ENCODE data around the gene BORCS8.
"Not testable (repeated sequence)": the region's sequence is repeated elsewhere in the genome, so short reads cannot be mapped to it uniquely, and the experiment has no call there.

Gene BORCS8

GRCh38 chr19:19192910-19193423 is 1.0 kb upstream of the BORCS8 start:
- in situ Hi-C loops (cut with HindIII; ENCODE audit: low pct_ligation_motif_present, low pct_unique_long_range_greater_than_20kb, low sequenced_read_pairs): no loop called here
- no peak for DNase-seq

DNA sequence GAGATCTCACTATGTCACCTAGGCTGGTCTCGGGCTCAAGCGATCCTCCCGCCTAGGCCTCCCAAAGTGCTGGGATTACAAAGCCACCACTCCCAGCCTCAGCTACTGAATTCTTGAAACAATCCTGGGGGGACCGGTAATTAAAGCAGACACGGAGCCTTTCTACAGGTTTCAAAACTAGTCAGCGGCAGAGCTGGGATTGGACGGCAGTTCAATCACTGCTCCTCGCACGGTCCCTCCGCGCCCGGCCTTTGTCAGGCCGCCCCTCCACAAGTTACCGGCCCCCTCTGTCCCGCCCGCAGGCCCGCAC is 229 bp downstream of the BORCS8 start:
- no peak for DNase-seq
- in situ Hi-C loops (cut with HindIII; ENCODE audit: low pct_ligation_motif_present, low pct_unique_long_range_greater_than_20kb, low sequenced_read_pairs): no loop called here

DNA sequence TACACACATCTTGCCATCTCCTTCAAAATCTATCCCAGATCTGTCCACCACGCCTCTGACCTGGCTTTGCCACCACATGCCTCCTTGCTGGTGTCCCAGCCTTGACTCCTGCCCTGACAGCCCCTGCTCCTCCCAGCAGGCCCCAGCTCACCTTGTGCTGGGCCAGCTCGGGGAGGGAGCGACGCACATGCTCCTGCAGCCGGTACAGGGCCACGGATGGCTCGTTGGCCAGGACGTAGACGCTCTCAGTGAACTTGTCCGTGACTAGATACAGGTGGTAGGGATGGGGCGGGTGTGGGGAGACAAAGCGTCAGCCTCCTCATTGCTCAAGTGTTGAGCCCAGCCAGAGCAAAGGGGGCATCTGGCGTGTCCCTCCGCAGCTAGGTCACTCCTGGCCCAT is 5.2 kb downstream of the BORCS8 start:
- in situ Hi-C loops (cut with HindIII; ENCODE audit: low pct_ligation_motif_present, low pct_unique_long_range_greater_than_20kb, low sequenced_read_pairs): no loop called here

DNA sequence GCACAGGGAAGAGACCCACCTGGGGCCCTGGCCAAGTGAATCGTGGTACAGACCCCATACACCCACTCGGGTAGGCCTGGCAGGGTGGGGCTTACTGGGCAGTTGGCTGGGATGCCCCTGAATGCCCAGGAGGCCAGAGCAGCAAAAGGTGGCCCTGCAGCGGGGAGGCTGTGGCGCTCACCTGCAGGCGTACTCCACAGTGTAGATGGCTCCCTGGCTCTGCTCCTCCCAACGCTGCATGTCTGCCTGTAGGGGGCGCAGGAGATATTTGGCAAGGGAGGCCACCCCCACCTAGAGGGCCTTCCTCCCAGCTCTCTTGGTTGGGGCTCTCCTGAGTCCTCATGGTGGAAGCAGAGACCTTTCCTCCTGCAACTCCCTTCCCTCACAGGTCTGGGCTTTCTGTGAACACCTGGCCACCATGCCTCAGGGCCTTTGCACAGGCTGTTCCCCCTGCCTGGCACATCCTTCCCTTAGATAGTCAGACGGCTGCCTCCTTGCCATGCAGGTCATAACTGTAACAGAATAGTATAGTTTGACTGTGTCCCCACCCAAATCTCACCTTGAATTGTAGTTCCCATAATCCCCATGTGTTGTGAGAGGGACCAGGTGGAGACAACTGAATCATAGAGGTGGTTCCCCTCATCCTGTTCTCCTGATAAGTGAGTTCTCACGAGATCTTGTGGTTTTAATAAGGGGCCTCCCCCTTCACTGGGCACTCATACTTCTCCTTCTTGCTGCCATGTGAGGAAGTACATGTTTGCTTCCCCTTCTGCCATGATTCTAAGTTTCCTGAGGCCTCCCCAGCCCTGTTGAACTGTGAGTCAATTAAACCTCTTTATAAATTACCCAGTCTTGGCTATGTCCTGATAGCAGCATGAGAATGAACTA is 5.9 kb downstream of the BORCS8 start:
- in situ Hi-C loops (cut with HindIII; ENCODE audit: low pct_ligation_motif_present, low pct_unique_long_range_greater_than_20kb, low sequenced_read_pairs): no loop called here
- DNase-seq: peak; percentile 41

More for the DNA sequence above, 5.2 kb downstream of the BORCS8 start:
- no peak for DNase-seq

DNA sequence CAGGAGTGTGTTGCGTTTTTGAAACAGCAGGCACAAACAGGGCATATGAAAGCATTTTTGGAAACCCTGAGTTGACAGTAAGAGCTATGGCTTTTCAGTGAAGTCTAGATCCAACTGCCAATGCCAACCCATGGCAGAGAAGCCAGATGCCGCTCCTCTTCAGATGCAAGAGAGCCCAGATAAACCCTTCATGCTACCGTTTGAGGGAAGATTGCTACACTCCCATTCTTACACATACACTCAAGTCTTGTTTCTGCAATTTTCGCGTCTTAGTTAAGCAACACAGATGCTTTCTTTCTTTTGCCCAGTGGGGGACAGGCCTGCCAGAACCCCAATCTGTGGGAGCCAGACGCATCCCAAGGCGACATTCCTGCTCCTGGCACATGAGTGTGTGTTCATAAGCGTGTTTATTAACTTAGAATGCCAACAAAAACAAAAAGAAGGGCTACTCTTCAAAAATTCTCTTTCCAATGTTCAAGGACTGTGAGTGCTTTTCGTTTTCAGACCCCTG is 10.4 kb downstream of the BORCS8 start:
- in situ Hi-C loops (cut with HindIII; ENCODE audit: low pct_ligation_motif_present, low pct_unique_long_range_greater_than_20kb, low sequenced_read_pairs): no loop called here
- DNase-seq: no peak

GRCh38 chr19:19179548-19180441 is 12.2 kb downstream of the BORCS8 start:
- peak; percentile 93 for DNase-seq
- in situ Hi-C loops (cut with HindIII; ENCODE audit: low pct_ligation_motif_present, low pct_unique_long_range_greater_than_20kb, low sequenced_read_pairs): no loop called here

GRCh38 chr19:19176950-19177349 is 15.0 kb downstream of the BORCS8 start:
- in situ Hi-C loops (cut with HindIII; ENCODE audit: low pct_ligation_motif_present, low pct_unique_long_range_greater_than_20kb, low sequenced_read_pairs): no loop called here
- no peak for DNase-seq

- DNase-seq; in situ Hi-C loops (cut with HindIII; ENCODE audit: low pct_ligation_motif_present, low pct_unique_long_range_greater_than_20kb, low sequenced_read_pairs): not testable (repeated sequence)
These were observed 18.7 kb downstream of the BORCS8 start for GRCh38 chr19:19173243-19173642.

DNA sequence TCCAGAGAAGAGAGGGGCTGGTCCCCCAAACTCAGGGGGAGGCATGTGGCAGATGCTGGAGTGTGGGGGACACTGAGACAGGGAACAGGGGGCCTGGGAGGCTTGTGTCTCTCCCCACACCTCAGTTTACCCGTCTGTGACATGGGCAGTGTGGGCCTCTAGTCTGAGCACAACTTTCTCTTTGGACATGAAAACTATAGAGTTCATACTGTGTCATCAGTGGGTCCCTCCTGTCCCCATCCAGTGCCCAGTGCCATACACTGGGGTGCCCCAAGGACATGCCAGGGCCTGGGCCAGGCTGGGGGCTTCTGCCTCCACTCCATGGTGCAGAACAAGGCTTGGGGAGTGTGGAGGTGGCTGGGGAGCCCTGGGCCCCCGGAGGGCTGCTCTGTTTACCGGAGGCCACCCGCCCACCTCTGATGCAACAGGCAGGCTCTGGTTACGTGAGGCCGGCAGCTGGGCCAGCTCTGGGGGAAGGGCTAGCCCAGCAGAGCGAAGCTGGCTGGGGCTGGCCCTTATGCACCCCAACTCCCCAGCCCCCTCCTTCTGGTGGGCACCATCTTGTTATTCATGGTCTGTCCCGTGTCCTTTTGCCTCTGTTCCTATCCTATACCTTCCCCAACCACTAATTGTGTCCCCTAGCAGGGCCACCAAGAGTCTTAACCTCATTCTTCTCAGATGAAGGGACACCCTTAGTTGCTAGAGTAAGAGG is 20.0 kb downstream of the BORCS8 start:
- in situ Hi-C loops (cut with HindIII; ENCODE audit: low pct_ligation_motif_present, low pct_unique_long_range_greater_than_20kb, low sequenced_read_pairs): no loop called here
- no peak for DNase-seq

- no peak for DNase-seq
- in situ Hi-C loops (cut with HindIII; ENCODE audit: low pct_ligation_motif_present, low pct_unique_long_range_greater_than_20kb, low sequenced_read_pairs): no loop called here
These were observed 20.9 kb downstream of the BORCS8 start for GRCh38 chr19:19170873-19171672.

DNA sequence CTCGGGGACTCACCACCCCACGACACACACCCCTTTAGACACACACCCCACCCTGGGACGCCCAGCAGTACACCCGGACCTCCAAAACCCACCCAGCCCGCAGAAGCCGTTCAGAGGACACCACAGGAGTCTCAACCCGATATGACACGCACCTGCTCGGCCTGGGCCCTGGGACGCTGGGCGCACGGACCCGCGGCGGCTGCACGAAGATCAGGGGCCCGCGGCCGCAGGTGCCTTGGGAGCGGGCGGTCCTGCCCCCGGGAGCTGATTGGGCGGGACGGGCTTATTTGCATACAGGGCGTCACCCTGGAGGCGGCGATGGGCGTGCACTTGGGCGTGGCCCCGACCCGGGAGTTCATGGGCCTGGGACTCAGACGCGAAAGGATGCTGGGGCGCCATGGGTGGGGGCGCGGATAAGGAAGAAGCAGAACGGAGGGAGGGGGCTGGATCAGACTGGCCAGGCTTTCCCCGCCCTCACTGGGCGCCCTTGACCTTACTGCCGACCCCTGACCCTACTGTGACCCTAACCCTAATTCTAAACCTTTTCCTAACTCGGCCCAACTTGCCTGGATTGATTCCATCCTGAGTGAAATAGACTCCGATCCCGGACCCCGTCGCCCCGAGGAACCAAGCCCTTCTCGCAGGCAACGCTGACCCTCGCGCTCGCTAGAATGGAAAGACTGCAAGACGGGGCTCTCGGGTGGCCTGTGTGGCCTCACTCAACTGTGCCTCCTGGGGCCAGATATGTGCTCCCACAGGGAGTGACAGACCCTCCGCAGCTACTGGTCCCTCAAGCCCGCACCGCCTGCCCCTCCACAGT is 21.7 kb downstream of the BORCS8 start, which contains the start of gene MEF2B:
TSS of gene MEF2B (minus strand) at position 211 of the 820 bp plus-strand sequence. CDS start 19,528 bp downstream, outside the sequence.
- in situ Hi-C loops (cut with HindIII; ENCODE audit: low pct_ligation_motif_present, low pct_unique_long_range_greater_than_20kb, low sequenced_read_pairs): no loop called here
- DNase-seq: peak; percentile 53

GRCh38 chr19:19169236-19170052 is 22.5 kb downstream of the BORCS8 start:
- no peak for DNase-seq
- in situ Hi-C loops (cut with HindIII; ENCODE audit: low pct_ligation_motif_present, low pct_unique_long_range_greater_than_20kb, low sequenced_read_pairs): no loop called here

DNA sequence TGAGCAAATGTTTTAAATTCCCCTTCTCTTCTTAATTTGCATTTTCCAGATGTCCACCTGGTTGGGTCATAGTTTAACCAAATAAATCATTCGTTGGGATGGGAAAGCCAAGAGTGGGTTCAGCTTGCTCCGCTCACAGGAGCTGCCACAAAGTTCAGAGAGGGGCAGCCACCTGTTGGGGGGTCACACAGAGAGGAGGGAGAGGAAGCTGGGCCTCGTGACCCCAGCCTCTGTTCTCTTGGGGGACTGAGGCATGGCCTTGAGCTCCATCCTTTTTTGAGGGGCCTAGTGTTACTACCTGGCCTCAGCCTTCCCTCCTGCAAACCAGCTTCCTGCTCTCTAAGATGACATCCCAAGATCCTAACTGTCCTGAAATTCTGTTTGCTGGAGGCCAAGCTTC is 24.3 kb downstream of the BORCS8 start:
- DNase-seq: no peak
- in situ Hi-C loops (cut with HindIII; ENCODE audit: low pct_ligation_motif_present, low pct_unique_long_range_greater_than_20kb, low sequenced_read_pairs): no loop called here

GRCh38 chr19:19165396-19165795 is 26.6 kb downstream of the BORCS8 start:
- DNase-seq: no peak
- in situ Hi-C loops (cut with HindIII; ENCODE audit: low pct_ligation_motif_present, low pct_unique_long_range_greater_than_20kb, low sequenced_read_pairs): no loop called here

DNA sequence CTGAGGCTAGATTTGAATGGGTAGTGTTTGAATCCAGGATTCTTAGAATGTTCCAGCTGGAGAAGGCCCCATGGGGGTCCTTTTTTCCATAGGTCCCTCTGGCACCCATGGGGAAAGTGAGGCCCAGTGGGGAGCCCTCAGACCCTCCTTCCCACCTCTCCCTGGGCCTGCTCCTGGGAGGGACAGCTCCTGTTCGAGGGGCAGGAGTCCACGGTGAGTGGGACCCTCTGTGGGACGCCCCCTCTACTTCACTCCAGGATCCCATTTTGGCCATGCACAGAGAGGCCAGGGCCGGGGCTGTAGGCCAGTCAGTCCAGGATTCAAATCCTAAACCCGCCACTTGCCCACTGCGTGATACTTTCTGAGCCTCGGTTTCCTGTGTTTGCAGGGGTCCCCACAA is 29.5 kb downstream of the BORCS8 start:
- in situ Hi-C loops (cut with HindIII; ENCODE audit: low pct_ligation_motif_present, low pct_unique_long_range_greater_than_20kb, low sequenced_read_pairs): no loop called here
- no peak for DNase-seq

- in situ Hi-C loops (cut with HindIII; ENCODE audit: low pct_ligation_motif_present, low pct_unique_long_range_greater_than_20kb, low sequenced_read_pairs): no loop called here
These were observed 31.4 kb downstream of the BORCS8 start for GRCh38 chr19:19160461-19161035.

More at GRCh38 chr19:19160461-19161035, 31.4 kb downstream of the BORCS8 start:
- no peak for DNase-seq

Measured in ACHN (cell line).